ENCODE data around the gene PASK. TPM values are rescaled to one million over a fixed set of nuclear protein-coding genes. Genes with fewer than 3 reads are reported as not detected.

Gene PASK
- total and polyA plus RNA-seq, 4 donors, result 0.63 to 8.7 (median 3.3) TPM

GRCh38 chr2:241153616-241154015 is 4.3 kb upstream of the PASK start:
- 90 to 92% methylated on average over 7 of the region's 7 CpGs for WGBS, 2 donors
- Histone ChIP-seq H3K4me3 (ENCODE audit: low read length in 2 of 2) (no peak overlapping the region), H3K9me3 (ENCODE audit: control insufficient read depth, low read length) (no peaks in the 10 kb centered on the region), H3K27me3 (ENCODE audit: control insufficient read depth in 1 of 2, insufficient read depth in 2 of 2, low read length in 1 of 2) (no peaks in the 10 kb centered on the region), H3K27ac (ENCODE audit: low read depth in 1 of 2, low read length in 2 of 2) (no peak overlapping the region), H3K4me1 (ENCODE audit: control insufficient read depth in 1 of 2, insufficient read depth in 2 of 2, low read length in 2 of 2) (no peaks in the 10 kb centered on the region), H3K36me3 (ENCODE audit: control insufficient read depth in 1 of 2, insufficient read depth in 2 of 2, low read length in 1 of 2) (peaks cover 0 to 4% of the 10 kb centered on the region in 2 donors)
- DNase-seq (no peak), ATAC-seq (ENCODE audit: low FRiP score) (no peak)
- intact Hi-C loops (cut with DNase I), result no loop called here

DNA sequence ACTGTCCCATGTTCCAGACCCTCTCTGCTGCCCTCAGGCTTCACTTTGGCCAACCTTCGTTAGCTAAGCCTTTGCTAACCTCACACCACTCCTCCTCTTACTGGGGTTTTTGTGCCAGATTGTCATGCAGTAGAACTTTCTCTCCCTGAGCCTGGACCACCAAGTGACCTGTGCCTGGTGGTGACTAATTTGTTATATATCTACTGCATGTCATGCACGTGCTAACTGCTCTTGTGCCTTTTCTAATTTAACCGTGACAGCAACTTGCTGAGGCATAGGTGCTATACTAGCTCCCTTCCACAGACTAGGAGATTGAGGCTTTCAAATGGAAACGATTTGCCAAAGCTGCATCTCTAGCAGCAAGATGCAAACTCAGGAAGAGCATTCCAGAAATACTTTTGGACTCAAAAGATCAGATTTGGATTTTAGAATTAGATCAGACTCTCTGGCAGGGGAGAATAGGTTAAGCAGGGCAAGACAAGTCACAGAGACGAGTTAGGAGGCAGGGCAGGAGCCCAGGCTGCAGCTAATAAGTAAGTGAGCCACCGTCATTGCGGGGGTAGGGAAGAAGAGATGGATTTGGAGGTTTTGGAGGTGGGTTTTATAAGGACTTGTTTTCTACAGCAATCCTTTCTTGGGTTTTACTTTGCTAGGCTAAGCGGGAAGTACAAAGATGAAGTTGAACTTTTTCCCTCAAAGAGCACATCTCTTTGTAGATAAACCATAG is 2.8 kb upstream of the PASK start:
- WGBS, 2 donors, result 61% methylated on average over 8 of the region's 8 CpGs
- no peaks in the 10 kb centered on the region for H3K27me3 ChIP-seq (ENCODE audit: control insufficient read depth in 1 of 2, insufficient read depth in 2 of 2, low read length in 1 of 2)
- intact Hi-C loops (cut with DNase I), result no loop called here
- H3K4me3 ChIP-seq (ENCODE audit: low read length in 2 of 2), result no peak overlapping the region
- H3K36me3 ChIP-seq (ENCODE audit: control insufficient read depth in 1 of 2, insufficient read depth in 2 of 2, low read length in 1 of 2), result no peaks in the 10 kb centered on the region
- H3K9me3 ChIP-seq (ENCODE audit: control insufficient read depth, low read length), result no peaks in the 10 kb centered on the region
- DNase-seq (peak in 1 of 2 donors; percentile 21), ATAC-seq (ENCODE audit: low FRiP score) (no peak)
- H3K4me1 ChIP-seq (ENCODE audit: control insufficient read depth in 1 of 2, insufficient read depth in 2 of 2, low read length in 2 of 2), result no peaks in the 10 kb centered on the region
- no peak overlapping the region for H3K27ac ChIP-seq (ENCODE audit: low read depth in 1 of 2, low read length in 2 of 2)

DNA sequence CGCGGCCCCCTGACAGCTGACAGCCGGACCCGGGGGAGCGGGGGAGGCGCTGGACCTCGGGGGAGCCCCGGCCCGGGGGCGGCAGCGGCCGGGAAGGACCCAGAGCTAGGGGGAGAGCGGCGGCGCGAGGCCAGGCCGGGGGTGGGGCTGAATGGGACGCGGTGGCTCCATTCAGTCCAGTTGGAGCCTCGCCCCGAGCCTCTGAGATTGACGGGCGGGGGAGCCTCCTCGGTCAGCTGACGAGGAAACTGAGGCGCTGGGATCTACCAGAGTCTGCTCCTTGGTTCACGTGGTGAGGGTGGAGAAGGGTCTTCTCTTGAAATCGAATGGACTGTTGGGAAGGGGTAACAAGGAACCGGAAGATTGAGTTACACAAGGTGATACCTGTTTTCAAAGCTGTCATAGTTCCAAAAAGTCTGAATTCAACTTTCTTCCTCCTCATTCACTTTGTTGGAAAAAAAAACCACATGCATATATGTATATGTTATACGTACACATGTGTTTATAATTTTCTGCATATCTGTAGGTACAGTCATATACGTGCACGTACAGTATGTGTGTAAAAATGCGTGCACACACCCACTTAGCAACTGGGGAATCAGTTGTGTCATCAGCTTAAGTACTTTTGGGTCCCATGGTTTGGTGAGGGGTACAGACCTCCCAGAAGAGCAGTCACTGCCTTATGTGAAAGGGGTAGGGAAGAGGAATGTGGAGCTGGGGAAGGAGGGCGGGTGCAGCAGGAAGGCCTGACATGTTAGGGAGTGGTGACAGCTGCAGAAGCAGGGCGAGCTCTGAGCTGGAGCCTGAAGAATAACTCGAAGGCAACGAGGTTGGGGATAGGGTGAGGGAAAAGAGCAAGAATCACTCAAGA is 1.6 kb upstream of the PASK start:
- intact Hi-C loops (cut with DNase I), result no loop called here
- WGBS, 2 donors, result 7% methylated on average over 33 to 37 of the region's 37 CpGs
- DNase-seq (peak in 1 of 2 donors; percentile 26), ATAC-seq (ENCODE audit: low FRiP score) (peak; percentile 3)
- no peaks in the 10 kb centered on the region for H3K9me3 ChIP-seq (ENCODE audit: control insufficient read depth, low read length)
- H3K27me3 ChIP-seq (ENCODE audit: control insufficient read depth in 1 of 2, insufficient read depth in 2 of 2, low read length in 1 of 2), result no peaks in the 10 kb centered on the region
- H3K27ac ChIP-seq (ENCODE audit: low read depth in 1 of 2, low read length in 2 of 2), result peak overlapping the region in 1 of 2 donors; percentile 58
- no peaks in the 10 kb centered on the region for H3K36me3 ChIP-seq (ENCODE audit: control insufficient read depth in 1 of 2, insufficient read depth in 2 of 2, low read length in 1 of 2)
- peak overlapping the region; percentile 61 to 86 for H3K4me3 ChIP-seq (ENCODE audit: low read length in 2 of 2)
- no peaks in the 10 kb centered on the region for H3K4me1 ChIP-seq (ENCODE audit: control insufficient read depth in 1 of 2, insufficient read depth in 2 of 2, low read length in 2 of 2)

DNA sequence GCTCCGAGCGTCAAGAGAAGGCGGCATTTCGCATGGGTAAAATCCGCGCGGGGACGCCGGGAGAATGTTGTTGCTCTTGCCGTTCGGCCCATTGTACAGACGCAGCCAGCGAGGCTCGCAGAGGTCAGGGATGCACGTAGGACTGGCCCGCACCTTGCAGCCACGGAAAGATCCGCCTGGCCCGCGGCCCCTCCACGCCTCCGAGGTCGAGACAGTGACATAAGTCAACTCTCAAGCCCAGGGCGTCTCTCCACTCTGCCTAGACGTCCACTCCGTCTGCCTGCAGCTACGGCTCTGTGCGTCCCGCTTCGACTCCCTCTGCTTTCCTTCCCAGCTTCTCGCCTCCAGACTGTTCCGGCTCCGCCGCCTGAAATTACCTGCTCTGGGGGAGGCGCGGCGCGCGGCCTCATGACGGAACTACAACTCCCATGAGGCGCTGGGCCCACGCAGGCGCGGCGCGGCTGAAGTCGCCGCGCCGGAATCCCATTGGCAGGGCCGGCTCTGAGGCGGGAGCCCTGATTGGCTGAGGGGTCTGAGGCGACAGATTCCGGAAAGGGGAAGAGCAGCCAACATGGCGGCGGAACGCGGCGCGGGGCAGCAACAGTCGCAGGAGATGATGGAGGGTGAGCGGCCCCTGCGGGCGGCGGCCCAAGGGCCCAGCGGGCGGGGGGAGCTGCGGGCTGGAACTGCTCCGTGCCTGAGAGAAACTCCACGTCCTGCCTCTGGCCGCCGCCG is 820 bp upstream of the PASK start, which contains the start of gene PPP1R7:
PPP1R7 (plus strand) TSS at position 543 of the 735 bp plus-strand sequence; CDS start at position 572, 29 bp downstream.
- H3K4me3 ChIP-seq (ENCODE audit: low read length in 2 of 2), result peak within 1 kb of the TSS; percentile 61 to 86
- H3K27ac ChIP-seq (ENCODE audit: low read depth in 1 of 2, low read length in 2 of 2), result peak within 1 kb of the TSS in 1 of 2 donors; percentile 58
- 0 to 1% methylated on average over 65 to 73 of the region's 73 CpGs for WGBS, 2 donors
- peak; percentile 97 to 98 for DNase-seq
- H3K4me1 ChIP-seq (ENCODE audit: control insufficient read depth in 1 of 2, insufficient read depth in 2 of 2, low read length in 2 of 2), result no peaks in the 10 kb centered on the region
- peak; percentile 98 for ATAC-seq (ENCODE audit: low FRiP score)
- H3K36me3 ChIP-seq (ENCODE audit: control insufficient read depth in 1 of 2, insufficient read depth in 2 of 2, low read length in 1 of 2), result no peaks in the 10 kb centered on the region
- intact Hi-C loops (cut with DNase I), result loop anchor here in 1 of 2 donors (5.0 kb wide), 1 partner anchor 48 kb away; the partner anchor contains the start of gene MTERF4
- H3K27me3 ChIP-seq (ENCODE audit: control insufficient read depth in 1 of 2, insufficient read depth in 2 of 2, low read length in 1 of 2), result no peaks in the 10 kb centered on the region
- no peaks in the 10 kb centered on the region for H3K9me3 ChIP-seq (ENCODE audit: control insufficient read depth, low read length)

GRCh38 chr2:241149675-241149924 is 328 bp upstream of the PASK start:
- H3K36me3 ChIP-seq (ENCODE audit: control insufficient read depth in 1 of 2, insufficient read depth in 2 of 2, low read length in 1 of 2), result no peaks in the 10 kb centered on the region
- 1% methylated on average over 22 to 23 of the region's 23 CpGs for WGBS, 2 donors
- DNase-seq (no peak), ATAC-seq (ENCODE audit: low FRiP score) (peak; percentile 61)
- no peaks in the 10 kb centered on the region for H3K9me3 ChIP-seq (ENCODE audit: control insufficient read depth, low read length)
- H3K27me3 ChIP-seq (ENCODE audit: control insufficient read depth in 1 of 2, insufficient read depth in 2 of 2, low read length in 1 of 2), result no peaks in the 10 kb centered on the region
- no peaks in the 10 kb centered on the region for H3K4me1 ChIP-seq (ENCODE audit: control insufficient read depth in 1 of 2, insufficient read depth in 2 of 2, low read length in 2 of 2)
- peak overlapping the region; percentile 3 to 29 for H3K4me3 ChIP-seq (ENCODE audit: low read length in 2 of 2)
- no peak overlapping the region for H3K27ac ChIP-seq (ENCODE audit: low read depth in 1 of 2, low read length in 2 of 2)
- intact Hi-C loops (cut with DNase I), result loop anchor here in 1 of 2 donors (5.0 kb wide), 1 partner anchor 47 kb away; the partner anchor contains the start of gene MTERF4

DNA sequence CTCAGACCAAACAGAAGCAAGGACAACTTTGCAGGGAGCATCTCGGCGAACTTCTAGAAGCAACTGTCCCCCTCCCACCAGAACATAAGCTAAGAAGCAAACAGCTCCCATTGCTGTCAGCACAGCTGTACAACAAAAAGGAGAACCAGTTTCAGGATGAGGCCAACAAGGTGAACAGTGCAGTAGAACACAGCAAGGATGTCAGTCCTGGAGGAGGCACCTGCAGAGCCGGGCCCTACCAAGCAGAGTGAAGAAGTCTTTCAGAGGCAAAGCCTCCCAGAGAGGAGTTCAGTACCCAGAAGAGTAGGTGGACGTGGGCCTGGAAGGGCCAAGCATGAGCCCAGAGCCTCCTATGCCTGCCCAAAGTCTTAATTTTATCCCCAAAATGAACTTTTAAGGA is 1.0 kb downstream of the PASK start:
- ATAC-seq (ENCODE audit: low FRiP score), result no peak
- WGBS, 2 donors, result 88 to 90% methylated on average over 4 of the region's 4 CpGs
- no peaks in the 10 kb centered on the region for H3K9me3 ChIP-seq (ENCODE audit: control insufficient read depth, low read length)

DNA sequence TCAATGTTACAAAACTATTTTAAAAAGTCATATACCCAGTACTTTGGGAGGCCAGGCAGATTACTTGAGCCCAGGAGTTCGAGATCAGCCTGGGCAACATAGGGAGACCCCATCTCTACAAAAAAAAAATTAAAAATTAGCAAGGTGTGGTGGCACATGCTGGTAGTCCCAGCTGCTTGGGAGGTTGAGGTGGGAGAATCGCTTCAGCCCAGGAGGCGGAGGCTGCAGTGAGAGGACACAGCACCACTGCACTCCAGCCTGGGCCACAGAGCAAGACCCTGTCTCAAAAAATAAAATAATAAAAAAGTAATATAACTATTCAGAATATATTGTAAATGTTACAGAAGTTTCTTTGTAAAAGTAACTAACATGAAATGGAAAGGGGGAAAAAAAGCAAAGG is 1.9 kb downstream of the PASK start:
- ATAC-seq (ENCODE audit: low FRiP score), result no peak
- H3K27ac ChIP-seq (ENCODE audit: low read depth in 1 of 2, low read length in 2 of 2), result no peak overlapping the region
- no peaks in the 10 kb centered on the region for H3K4me1 ChIP-seq (ENCODE audit: control insufficient read depth in 1 of 2, insufficient read depth in 2 of 2, low read length in 2 of 2)
- H3K4me3 ChIP-seq (ENCODE audit: low read length in 2 of 2), result no peak overlapping the region
- intact Hi-C loops (cut with DNase I), result loop anchor here in 1 of 2 donors (5.0 kb wide), 1 partner anchor 45 kb away; the partner anchor contains the start of gene MTERF4
- no peaks in the 10 kb centered on the region for H3K27me3 ChIP-seq (ENCODE audit: control insufficient read depth in 1 of 2, insufficient read depth in 2 of 2, low read length in 1 of 2)
- no peak for DNase-seq
- no peaks in the 10 kb centered on the region for H3K36me3 ChIP-seq (ENCODE audit: control insufficient read depth in 1 of 2, insufficient read depth in 2 of 2, low read length in 1 of 2)
- no peaks in the 10 kb centered on the region for H3K9me3 ChIP-seq (ENCODE audit: control insufficient read depth, low read length)
- 97% methylated on average over 3 of the region's 3 CpGs for WGBS, 2 donors

More for the DNA sequence above, 1.0 kb downstream of the PASK start:
- Histone ChIP-seq H3K27ac (ENCODE audit: low read depth in 1 of 2, low read length in 2 of 2) (no peak overlapping the region), H3K4me1 (ENCODE audit: control insufficient read depth in 1 of 2, insufficient read depth in 2 of 2, low read length in 2 of 2) (no peaks in the 10 kb centered on the region), H3K27me3 (ENCODE audit: control insufficient read depth in 1 of 2, insufficient read depth in 2 of 2, low read length in 1 of 2) (no peaks in the 10 kb centered on the region), H3K4me3 (ENCODE audit: low read length in 2 of 2) (no peak overlapping the region), H3K36me3 (ENCODE audit: control insufficient read depth in 1 of 2, insufficient read depth in 2 of 2, low read length in 1 of 2) (no peaks in the 10 kb centered on the region)
- intact Hi-C loops (cut with DNase I), result loop anchor here in 1 of 2 donors (5.0 kb wide), 1 partner anchor 46 kb away; the partner anchor contains the start of gene MTERF4
- no peak for DNase-seq

DNA sequence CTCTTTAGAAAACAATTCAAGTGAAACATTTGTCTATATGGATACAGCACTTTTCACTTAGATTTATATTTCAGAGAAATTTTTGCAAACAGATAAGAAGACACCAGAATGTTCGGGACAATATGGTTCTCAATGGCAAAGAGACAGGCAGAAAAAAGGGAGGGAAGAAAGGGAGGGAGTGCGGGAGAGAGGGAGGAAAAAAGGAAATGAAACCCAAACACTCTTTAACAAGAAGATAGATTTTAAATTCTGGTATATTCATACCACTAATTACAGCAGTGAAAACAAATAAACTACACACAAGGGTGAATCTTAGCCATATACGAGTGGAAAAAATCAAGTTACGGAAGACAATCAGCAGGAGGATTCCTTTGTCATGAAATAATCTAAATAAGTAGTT is 3.0 kb downstream of the PASK start:
- DNase-seq, result no peak
- Histone ChIP-seq H3K4me3 (ENCODE audit: low read length in 2 of 2) (no peak overlapping the region), H3K9me3 (ENCODE audit: control insufficient read depth, low read length) (no peaks in the 10 kb centered on the region), H3K27me3 (ENCODE audit: control insufficient read depth in 1 of 2, insufficient read depth in 2 of 2, low read length in 1 of 2) (no peaks in the 10 kb centered on the region), H3K27ac (ENCODE audit: low read depth in 1 of 2, low read length in 2 of 2) (no peak overlapping the region), H3K36me3 (ENCODE audit: control insufficient read depth in 1 of 2, insufficient read depth in 2 of 2, low read length in 1 of 2) (no peaks in the 10 kb centered on the region), H3K4me1 (ENCODE audit: control insufficient read depth in 1 of 2, insufficient read depth in 2 of 2, low read length in 2 of 2) (no peaks in the 10 kb centered on the region)
- no peak for ATAC-seq (ENCODE audit: low FRiP score)
- 80 to 89% methylated on average over 4 of the region's 4 CpGs for WGBS, 2 donors
- intact Hi-C loops (cut with DNase I), result loop anchor here in 1 of 2 donors (5.0 kb wide), 1 partner anchor 44 kb away; the partner anchor contains the start of gene MTERF4
